ENCODE measurements around the gene TENT4A.

The TENT4A gene

DNA sequence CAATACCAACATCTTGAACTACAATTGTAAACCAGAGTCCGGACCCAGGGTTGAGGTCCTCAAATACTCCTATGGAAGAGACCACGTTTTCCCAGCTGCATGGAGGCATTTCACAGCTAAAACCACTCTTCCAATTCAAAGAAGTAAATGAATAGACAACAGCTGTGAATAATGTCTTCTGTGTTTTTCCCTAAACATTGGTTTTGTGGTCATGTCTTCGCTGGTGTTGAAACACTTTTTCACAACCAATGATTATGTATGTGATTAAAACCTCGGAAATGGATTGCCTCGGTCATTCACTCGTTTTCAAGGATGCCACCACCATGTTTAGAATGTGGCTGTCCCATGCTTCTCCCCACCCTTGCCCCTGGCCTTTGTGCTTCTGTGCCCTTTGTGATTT is 9.4 kb upstream of the TENT4A start:
- Histone ChIP-seq H3K9me3 (ENCODE audit: low read length) (no peaks in the 10 kb centered on the region), H2AFZ (ENCODE audit: low read depth, low read length) (no peak overlapping the region), H3K4me1 (ENCODE audit: insufficient read depth, low read length) (peaks cover 25% of the 10 kb centered on the region), H3K36me3 (ENCODE audit: insufficient read depth, low read length) (no peaks in the 10 kb centered on the region), H3K27me3 (ENCODE audit: insufficient read depth, low read length) (peaks cover 11% of the 10 kb centered on the region), H3K4me3 (ENCODE audit: low read length) (no peak overlapping the region)

DNA sequence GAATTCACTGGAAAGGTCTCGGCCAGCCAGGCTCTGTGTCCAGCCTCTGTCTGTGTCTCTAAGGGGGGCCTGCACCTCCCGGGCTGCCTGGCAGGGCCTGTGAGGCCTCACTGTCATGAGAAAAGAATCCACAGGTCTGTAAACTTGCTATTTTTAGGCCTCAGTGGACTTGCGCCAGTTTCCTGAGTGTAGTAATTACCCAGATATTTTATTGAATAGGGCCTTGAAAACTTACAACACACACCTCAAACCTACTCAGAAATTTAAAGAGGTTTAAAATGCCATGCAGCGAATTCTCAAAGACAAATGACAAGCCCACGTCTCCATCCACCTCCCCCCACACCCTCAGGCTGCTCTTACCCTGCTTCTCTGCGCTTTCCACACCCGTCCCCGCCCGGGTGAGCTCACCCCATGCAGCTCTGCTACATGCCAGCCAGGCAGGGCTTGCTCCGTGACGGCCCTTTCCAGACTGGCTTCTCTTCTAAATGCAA is 8.8 kb upstream of the TENT4A start:
- H3K27me3 ChIP-seq (ENCODE audit: insufficient read depth, low read length) = peaks cover 11% of the 10 kb centered on the region
- no peak overlapping the region for H3K4me3 ChIP-seq (ENCODE audit: low read length)
- no peaks in the 10 kb centered on the region for H3K36me3 ChIP-seq (ENCODE audit: insufficient read depth, low read length)
- no peak overlapping the region for H2AFZ ChIP-seq (ENCODE audit: low read depth, low read length)
- no peaks in the 10 kb centered on the region for H3K9me3 ChIP-seq (ENCODE audit: low read length)
- H3K4me1 ChIP-seq (ENCODE audit: insufficient read depth, low read length) = peaks cover 27% of the 10 kb centered on the region

DNA sequence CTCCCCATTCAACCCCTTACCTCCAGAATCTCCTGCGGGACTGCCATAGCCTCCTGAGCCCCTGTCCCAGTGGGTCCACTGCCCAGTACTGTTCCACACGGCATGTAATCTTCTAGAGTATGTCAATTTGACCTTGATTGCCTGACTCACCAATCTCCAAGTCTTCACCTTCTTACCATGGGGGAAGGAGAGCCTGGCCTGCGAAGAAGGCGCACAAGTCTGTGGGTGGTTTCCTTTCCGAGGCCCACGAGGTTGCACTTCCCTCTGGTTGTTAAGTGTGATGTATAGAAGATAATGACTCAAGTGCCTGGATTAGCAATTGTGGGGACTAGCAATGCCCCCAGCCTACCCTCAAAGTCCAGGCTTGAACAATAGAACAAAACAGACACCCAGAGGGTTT is 8.1 kb upstream of the TENT4A start:
- no peak overlapping the region for H2AFZ ChIP-seq (ENCODE audit: low read depth, low read length)
- peaks cover 23% of the 10 kb centered on the region for H3K4me1 ChIP-seq (ENCODE audit: insufficient read depth, low read length)
- H3K36me3 ChIP-seq (ENCODE audit: insufficient read depth, low read length) = no peaks in the 10 kb centered on the region
- H3K9me3 ChIP-seq (ENCODE audit: low read length) = no peaks in the 10 kb centered on the region
- no peak overlapping the region for H3K4me3 ChIP-seq (ENCODE audit: low read length)
- peaks cover 6% of the 10 kb centered on the region for H3K27me3 ChIP-seq (ENCODE audit: insufficient read depth, low read length)

DNA sequence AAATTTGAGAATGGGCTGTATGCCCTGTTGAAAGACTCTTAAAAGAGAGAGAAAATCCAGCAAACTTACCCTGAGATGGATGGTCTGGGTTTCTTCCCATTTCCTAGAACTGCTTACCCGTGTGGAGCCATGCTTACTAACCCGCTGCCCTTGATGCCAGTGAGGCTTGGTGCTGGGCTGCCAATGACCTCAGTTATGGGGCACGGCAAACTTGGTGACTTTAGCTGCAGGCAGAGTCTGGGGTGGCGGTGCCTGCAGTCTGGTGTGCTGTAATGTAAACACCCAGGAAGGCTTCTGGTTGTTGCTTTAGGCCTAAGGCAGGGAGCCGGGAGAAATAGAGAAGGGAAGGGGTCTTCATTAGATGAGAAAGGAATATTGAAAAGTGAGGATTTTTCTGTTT is 7.3 kb upstream of the TENT4A start:
- Histone ChIP-seq H3K4me1 (ENCODE audit: insufficient read depth, low read length) (peaks cover 14% of the 10 kb centered on the region), H3K36me3 (ENCODE audit: insufficient read depth, low read length) (no peaks in the 10 kb centered on the region), H2AFZ (ENCODE audit: low read depth, low read length) (no peak overlapping the region), H3K4me3 (ENCODE audit: low read length) (no peak overlapping the region), H3K27me3 (ENCODE audit: insufficient read depth, low read length) (peaks cover 6% of the 10 kb centered on the region), H3K9me3 (ENCODE audit: low read length) (no peaks in the 10 kb centered on the region)

DNA sequence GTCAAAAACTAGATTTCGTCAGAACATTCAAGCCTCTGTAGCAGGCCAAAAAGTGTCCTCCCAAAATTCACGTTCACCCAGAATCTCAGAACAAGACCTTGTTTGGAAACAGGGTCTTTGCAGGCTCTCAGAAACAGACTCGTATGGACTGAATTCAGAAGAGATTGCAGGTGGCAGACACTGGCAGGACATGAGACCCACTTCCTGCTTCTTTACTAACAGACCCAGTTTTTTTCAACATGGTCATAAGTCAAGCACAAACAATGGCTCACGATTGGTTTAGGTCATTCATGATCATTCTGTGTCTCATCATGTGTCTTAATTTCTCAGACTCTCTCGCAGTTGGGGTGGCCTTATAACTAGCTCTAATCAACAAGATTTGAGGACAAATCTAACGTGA is 5.4 kb upstream of the TENT4A start:
- Histone ChIP-seq H3K4me3 (ENCODE audit: low read length) (no peak overlapping the region), H3K36me3 (ENCODE audit: insufficient read depth, low read length) (no peaks in the 10 kb centered on the region), H3K9me3 (ENCODE audit: low read length) (no peaks in the 10 kb centered on the region), H3K4me1 (ENCODE audit: insufficient read depth, low read length) (peaks cover 10% of the 10 kb centered on the region), H2AFZ (ENCODE audit: low read depth, low read length) (no peak overlapping the region), H3K27me3 (ENCODE audit: insufficient read depth, low read length) (peaks cover 6% of the 10 kb centered on the region)

DNA sequence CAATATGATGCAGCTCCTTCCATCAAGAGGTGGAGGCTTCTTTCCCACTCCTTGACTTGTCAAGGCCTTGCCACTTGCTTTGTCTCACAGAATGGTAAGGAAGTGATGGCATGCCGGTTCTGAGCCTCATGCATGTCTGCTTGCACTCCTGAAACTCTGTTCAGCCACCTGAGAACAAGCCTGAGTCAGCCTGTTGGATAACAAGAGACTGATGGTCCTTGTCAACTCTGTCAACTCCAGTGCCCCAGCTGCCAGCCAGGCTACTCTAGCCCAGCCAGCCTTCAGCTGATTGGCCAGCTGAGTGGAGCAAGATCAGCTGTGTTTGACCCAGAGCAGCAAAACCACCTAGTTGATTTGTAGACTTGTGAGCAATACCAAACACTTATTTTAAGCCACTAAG is 4.4 kb upstream of the TENT4A start:
- Histone ChIP-seq H2AFZ (ENCODE audit: low read depth, low read length) (no peak overlapping the region), H3K9me3 (ENCODE audit: low read length) (no peaks in the 10 kb centered on the region), H3K36me3 (ENCODE audit: insufficient read depth, low read length) (no peaks in the 10 kb centered on the region), H3K27me3 (ENCODE audit: insufficient read depth, low read length) (peaks cover 6% of the 10 kb centered on the region), H3K4me1 (ENCODE audit: insufficient read depth, low read length) (peaks cover 10% of the 10 kb centered on the region), H3K4me3 (ENCODE audit: low read length) (no peak overlapping the region)

DNA sequence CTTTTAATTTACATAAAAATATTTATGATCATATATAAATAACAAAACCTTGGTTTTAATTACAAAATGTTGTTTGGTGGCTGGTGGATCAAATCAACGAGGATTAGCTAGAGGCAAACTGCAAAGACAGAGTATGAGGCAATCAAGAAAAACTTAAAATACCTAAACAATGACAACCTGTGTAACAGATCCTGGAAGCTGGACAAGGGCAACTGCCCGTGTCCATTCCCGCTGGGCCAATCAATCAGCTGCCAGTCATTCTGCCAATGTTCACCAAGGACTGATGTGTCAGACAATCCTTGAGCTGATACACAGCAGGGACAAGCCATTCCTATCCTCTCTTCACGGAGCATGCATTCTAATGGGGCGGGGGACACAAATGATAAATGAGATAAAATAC is 3.2 kb upstream of the TENT4A start:
- H3K4me3 ChIP-seq (ENCODE audit: low read length) = no peak overlapping the region
- no peaks in the 10 kb centered on the region for H3K9me3 ChIP-seq (ENCODE audit: low read length)
- H3K27me3 ChIP-seq (ENCODE audit: insufficient read depth, low read length) = peaks cover 6% of the 10 kb centered on the region
- peaks cover 14% of the 10 kb centered on the region for H3K4me1 ChIP-seq (ENCODE audit: insufficient read depth, low read length)
- no peak overlapping the region for H2AFZ ChIP-seq (ENCODE audit: low read depth, low read length)
- no peaks in the 10 kb centered on the region for H3K36me3 ChIP-seq (ENCODE audit: insufficient read depth, low read length)

DNA sequence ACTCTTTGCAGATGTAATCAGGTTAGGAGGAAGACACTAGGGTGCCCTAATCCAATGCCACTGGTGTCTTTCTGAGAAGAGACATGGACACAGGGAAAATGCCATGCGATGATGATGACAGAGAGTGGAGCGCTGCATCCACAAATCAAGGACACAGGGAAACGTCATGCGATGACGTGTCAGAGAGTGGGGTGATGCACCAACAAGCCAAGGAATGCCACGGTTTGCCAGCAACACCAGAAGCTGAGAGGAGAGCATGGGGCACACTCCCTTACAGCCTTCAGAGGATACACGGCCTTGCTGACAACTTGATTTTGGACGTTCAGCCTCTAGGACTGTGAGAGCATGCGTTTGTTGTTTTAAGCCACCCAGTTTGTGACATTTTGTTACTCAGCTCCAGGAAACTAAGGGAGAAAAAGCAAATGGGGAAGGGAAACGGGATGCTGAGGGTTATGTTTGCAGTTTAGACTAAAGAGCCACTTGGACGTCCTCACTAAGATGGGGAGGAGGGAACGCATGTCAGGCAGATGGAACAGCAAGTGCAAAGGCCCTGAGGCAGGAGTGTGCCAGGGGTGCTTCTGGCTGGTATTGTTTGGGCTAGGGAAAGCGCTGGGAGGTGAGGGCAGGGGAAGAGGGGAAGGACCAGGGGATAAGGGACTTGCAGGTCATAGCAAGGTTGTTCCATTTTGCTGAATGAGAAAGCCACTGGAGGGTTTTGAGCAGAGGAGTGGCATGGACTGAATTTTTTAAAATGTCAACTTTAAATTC is 2.5 kb upstream of the TENT4A start:
- H3K36me3 ChIP-seq (ENCODE audit: insufficient read depth, low read length) = no peaks in the 10 kb centered on the region
- H3K9me3 ChIP-seq (ENCODE audit: low read length) = no peaks in the 10 kb centered on the region
- peaks cover 5% of the 10 kb centered on the region for H3K27me3 ChIP-seq (ENCODE audit: insufficient read depth, low read length)

DNA sequence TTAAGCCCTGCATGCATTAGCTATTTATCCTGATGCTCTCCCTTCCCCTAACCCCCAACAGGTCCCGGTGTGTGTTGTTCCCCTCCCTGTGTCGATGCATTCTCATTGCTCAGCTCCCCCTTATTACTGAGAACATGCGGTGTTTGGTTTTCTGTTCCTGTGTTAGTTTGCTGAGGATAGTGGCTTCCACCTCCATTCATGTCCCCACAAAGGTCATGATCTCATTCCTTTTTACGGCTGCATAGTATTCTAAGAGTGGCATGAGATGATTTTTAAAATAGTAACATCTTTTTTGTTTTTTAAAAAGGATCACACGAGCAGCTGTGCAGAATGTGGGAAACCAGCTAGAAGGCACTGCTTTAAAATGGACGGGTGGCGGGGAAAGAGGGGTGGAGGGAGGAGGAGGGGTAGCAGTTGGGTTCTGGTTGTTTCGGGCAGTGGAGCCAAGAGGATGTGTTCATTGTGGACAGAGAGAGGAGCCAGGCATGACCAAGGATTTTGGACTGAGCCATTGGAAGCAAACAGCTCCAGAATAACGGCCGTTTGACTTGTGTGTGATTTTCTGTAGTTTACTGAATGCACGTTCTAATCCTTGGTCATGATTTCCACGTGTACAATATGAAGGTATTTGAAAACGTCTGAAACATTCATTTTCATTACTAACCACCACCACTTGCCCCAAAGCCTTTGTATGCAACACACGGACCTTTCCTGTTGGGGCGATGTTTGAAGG is 1.7 kb upstream of the TENT4A start:
- H3K4me3 ChIP-seq (ENCODE audit: low read length) = peak overlapping the region; percentile 70
- H3K9me3 ChIP-seq (ENCODE audit: low read length) = no peaks in the 10 kb centered on the region
- peaks cover 3% of the 10 kb centered on the region for H3K27me3 ChIP-seq (ENCODE audit: insufficient read depth, low read length)
- no peaks in the 10 kb centered on the region for H3K36me3 ChIP-seq (ENCODE audit: insufficient read depth, low read length)
- H3K4me1 ChIP-seq (ENCODE audit: insufficient read depth, low read length) = peaks cover 29% of the 10 kb centered on the region
- peak overlapping the region; percentile 86 for H2AFZ ChIP-seq (ENCODE audit: low read depth, low read length)

More for the DNA sequence above, 2.5 kb upstream of the TENT4A start:
- Histone ChIP-seq H2AFZ (ENCODE audit: low read depth, low read length) (no peak overlapping the region), H3K4me3 (ENCODE audit: low read length) (no peak overlapping the region), H3K4me1 (ENCODE audit: insufficient read depth, low read length) (peaks cover 20% of the 10 kb centered on the region)

DNA sequence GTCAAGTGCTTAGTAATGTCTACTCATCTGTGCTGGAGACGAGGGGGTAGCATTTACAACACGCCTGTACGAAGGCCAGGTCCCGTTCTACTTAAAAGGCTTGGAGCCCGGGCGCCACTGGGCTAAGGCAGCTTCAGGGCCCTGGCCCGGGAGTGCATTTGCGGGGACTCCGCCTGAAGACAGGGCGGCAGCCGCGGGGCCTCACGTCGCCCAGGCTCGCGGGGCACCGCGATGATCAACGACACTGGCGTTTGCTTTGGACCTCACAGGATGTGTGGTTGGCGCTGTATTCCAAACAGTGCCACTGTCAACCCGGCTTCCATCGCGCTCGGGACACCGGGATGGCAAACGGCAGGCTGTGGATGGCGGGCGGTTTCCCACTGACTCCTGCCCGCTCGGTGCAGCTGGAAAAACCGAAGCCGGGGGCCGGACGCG is 1.1 kb upstream of the TENT4A start:
- Histone ChIP-seq H3K4me1 (ENCODE audit: insufficient read depth, low read length) (peaks cover 34% of the 10 kb centered on the region), H3K9me3 (ENCODE audit: low read length) (no peaks in the 10 kb centered on the region), H3K4me3 (ENCODE audit: low read length) (peak overlapping the region; percentile 70), H2AFZ (ENCODE audit: low read depth, low read length) (peak overlapping the region; percentile 86), H3K36me3 (ENCODE audit: insufficient read depth, low read length) (peaks cover 1% of the 10 kb centered on the region), H3K27me3 (ENCODE audit: insufficient read depth, low read length) (peaks cover 3% of the 10 kb centered on the region)

DNA sequence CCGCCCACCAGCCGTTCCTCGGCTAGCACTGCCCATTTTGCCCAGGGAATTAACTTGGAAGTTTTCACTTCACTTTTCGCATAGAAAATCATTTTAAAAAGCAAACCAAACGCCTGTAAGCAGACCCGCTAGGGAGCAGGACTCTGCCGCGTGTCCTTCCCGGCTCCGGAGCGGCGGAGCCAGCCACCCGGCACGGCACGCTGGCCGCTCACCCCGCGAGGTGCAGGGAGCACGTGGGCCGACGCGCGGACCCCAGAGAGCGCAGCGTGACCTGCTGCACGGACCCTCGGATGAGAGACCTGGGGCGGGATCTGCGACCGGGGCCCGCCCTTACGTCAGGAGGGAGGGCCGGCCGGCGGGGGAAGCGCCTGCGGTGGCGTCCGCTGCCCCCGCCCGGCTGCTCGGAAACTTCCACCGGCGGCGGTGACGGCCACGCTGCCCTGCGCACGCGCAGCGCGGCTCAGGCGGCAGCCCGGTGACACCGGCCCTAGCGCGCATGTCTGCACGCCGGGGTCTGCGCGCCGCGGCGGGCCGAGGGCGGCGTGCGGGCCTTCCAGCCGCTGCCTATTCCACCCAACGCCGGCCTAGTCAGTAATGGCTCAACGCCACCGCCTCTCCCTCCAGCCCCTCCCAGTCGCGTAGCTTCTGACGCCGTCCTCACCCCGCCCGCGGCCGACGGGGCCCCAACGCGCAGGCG is 507 bp upstream of the TENT4A start:
- peak overlapping the region; percentile 70 for H3K4me3 ChIP-seq (ENCODE audit: low read length)
- H3K9me3 ChIP-seq (ENCODE audit: low read length) = no peaks in the 10 kb centered on the region
- peaks cover 6% of the 10 kb centered on the region for H3K36me3 ChIP-seq (ENCODE audit: insufficient read depth, low read length)
- peak overlapping the region; percentile 86 for H2AFZ ChIP-seq (ENCODE audit: low read depth, low read length)
- H3K4me1 ChIP-seq (ENCODE audit: insufficient read depth, low read length) = peaks cover 40% of the 10 kb centered on the region
- H3K27me3 ChIP-seq (ENCODE audit: insufficient read depth, low read length) = no peaks in the 10 kb centered on the region

DNA sequence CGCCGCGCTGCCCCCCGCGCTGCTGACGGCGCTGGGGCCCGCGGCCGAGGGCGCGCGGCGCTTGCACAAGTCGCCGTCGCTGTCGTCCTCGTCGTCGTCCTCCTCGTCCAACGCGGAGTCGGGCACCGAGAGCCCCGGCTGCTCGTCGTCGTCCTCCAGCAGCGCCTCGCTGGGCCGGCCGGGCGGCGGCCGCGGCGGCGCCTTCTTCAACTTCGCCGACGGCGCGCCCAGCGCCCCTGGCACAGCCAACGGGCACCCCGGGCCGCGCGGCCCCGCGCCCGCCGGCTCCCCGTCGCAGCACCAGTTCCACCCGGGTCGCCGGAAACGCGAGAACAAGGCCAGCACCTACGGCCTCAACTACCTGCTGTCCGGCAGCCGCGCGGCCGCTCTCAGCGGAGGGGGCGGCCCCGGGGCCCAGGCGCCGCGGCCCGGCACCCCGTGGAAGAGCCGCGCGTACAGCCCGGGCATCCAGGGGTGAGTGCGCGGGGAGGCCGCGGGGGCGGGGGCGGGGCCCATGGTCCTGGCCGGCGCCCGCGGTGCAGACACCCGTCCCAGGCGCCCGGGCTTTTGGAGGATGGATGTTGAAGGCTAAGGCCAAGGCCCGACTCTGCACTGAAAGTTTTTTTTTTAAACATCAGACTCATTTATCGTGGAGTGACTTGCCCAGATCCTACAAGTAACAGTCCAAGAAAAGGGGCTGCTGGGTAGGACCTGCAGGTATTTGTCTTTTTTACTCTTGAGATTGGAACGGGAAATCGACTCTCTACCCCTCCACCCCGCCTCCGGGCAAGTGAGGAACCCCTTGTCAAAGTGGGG is 1.2 kb downstream of the TENT4A start:
- Histone ChIP-seq H3K9me3 (ENCODE audit: low read length) (no peaks in the 10 kb centered on the region), H3K4me3 (ENCODE audit: low read length) (peak overlapping the region; percentile 79), H3K4me1 (ENCODE audit: insufficient read depth, low read length) (peaks cover 39% of the 10 kb centered on the region), H3K27me3 (ENCODE audit: insufficient read depth, low read length) (no peaks in the 10 kb centered on the region), H3K36me3 (ENCODE audit: insufficient read depth, low read length) (peaks cover 17% of the 10 kb centered on the region), H2AFZ (ENCODE audit: low read depth, low read length) (no peak overlapping the region)

All from neuron (in vitro differentiated cells).